HG03064 (cell line): ENCODE measurements around the gene SLC38A11.

Source experiments
- ATAC-seq: cut with Tn5 transposase; IDR thresholded peaks from one replicate; pipeline ENCODE4 v1.9.1; 2021; ENCODE audit warnings: low read depth; ENCODE audit not compliant: unreplicated experiment

Gene SLC38A11

DNA sequence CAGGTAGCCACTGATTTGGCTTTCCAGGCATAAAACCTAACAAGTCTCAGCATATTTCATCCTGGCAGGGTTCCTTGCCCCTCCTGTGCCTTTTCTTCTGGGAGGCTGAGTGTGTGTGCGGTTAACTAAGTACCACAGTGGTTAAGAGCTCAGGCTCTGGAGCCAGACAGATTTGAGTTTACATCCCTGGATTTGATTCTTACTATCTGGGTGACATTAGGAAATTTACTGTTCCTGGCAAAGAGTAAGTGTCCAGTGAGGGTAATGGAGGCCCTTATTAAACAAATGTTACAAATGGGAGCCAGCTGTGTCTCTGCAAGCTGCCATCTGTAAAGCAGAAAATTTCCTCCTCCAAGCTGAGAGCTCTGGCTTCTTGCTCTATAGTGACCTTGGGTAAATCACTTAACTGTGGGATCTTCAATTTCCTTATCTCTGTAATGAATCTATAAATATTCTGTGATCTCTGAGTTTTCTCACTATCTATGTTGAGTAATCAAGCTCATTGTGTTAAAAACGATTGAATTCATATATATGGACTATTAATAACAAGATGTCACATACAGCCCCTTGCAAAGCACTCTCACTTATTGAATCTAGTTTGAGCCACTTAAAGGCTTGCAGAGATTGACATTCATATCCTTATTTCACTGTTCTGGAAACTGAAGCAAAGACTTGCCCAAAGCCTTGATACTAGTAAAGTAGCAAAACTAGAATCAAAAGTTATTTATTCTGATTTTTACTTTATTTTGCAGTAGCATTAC, 107.2 kb downstream of the SLC38A11 start:
- ATAC-seq: no peak

DNA sequence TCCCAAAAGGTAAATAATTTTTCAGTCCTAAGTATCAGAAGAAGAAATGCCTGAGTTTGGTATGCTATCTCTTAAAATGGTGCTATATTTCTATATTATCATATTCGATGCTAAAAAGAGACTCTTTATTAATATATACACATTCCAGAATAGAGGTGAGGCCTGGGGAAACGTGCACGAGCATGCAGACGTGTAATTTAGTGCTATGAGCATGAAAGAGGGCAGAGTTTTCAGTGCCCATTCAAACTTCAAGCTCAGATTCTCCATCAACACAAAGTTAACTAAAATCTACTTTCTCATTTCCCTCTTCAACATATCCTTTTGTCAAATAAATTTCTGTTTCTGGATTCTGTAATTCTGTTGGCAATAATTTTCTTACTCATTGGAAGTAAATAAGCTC, 108.0 kb downstream of the SLC38A11 start:
- ATAC-seq: no peak

DNA sequence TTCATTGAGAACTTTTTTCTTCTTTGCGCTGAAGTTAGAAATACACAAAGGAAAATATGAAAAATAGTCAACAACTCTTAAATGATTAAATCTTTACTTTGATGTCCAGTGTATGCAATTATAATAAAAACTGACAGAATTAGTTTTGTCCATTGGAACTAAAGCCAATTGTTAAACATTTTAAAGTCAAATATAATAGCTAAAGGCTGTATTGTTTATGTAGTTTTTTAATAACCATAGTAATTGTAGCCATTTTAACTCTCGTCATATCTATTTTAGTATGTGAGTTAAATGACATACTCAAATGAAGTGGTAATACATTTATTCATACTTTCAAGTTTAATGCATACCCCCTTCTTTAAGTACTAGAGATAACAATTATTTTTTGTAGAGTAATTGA, 109.0 kb downstream of the SLC38A11 start:
- ATAC-seq: no peak
